Liver (tissue), 3 donors: Measurements from ENCODE around the gene MUL1.

ENCODE experiments used
- ATF3 ChIP-seq: IDR thresholded peaks from 2 replicates; pipeline ENCODE4 v1.6.1; 2016; ENCODE audit warnings: antibody characterized with exemption
- CTCF ChIP-seq: fragments of 150-350 bp; IDR thresholded peaks from 2 replicates; pipeline ENCODE4 v1.5.1; 2017; ENCODE audit warnings: improper control_type of control experiment, low read depth, low read length; ENCODE audit not compliant: missing input control
- EGR1 ChIP-seq, 2 donors: IDR thresholded peaks; 2 replicates each; pipeline ENCODE4 v1.6.1; 2016 to 2018; ENCODE audit warnings: antibody characterized with exemption in 2 of 2, low read depth in 2 of 2
- FOXA1 ChIP-seq: IDR thresholded peaks from 2 replicates; pipeline ENCODE4 v1.6.1; 2016; ENCODE audit warnings: antibody characterized with exemption
- GABPA ChIP-seq, 2 donors: IDR thresholded peaks in 1 of 2; conservative IDR thresholded peaks in 1 of 2; 2 replicates each; pipeline ENCODE4 v1.6.1; 2016; ENCODE audit warnings: antibody characterized with exemption in 2 of 2, mild to moderate bottlenecking in 1 of 2, moderate library complexity in 1 of 2
- HNF4A ChIP-seq, 2 donors: conservative IDR thresholded peaks; 2 replicates each; pipeline ENCODE4 v1.6.1; 2016; ENCODE audit warnings: antibody characterized with exemption in 2 of 2, mild to moderate bottlenecking in 2 of 2
- JUND ChIP-seq, 2 donors: IDR thresholded peaks; 2 replicates each; pipeline ENCODE4 v1.6.1; 2016; ENCODE audit warnings: antibody characterized with exemption in 2 of 2
- NR2F2 ChIP-seq: IDR thresholded peaks from 2 replicates; pipeline ENCODE4 v1.6.1; 2016; ENCODE audit warnings: antibody characterized with exemption
- RAD21 ChIP-seq, 2 donors: IDR thresholded peaks; 2 replicates each; pipeline ENCODE4 v1.6.1; 2016; ENCODE audit warnings: antibody characterized with exemption in 2 of 2, mild to moderate bottlenecking in 2 of 2
- REST ChIP-seq: IDR thresholded peaks from 2 replicates; pipeline ENCODE4 v1.6.1; 2016; ENCODE audit warnings: antibody characterized with exemption, mild to moderate bottlenecking
- YY1 ChIP-seq: IDR thresholded peaks from 2 replicates; pipeline ENCODE4 v1.6.1; 2016; ENCODE audit warnings: antibody characterized with exemption, mild to moderate bottlenecking
- TF ChIP-seq, protein P1 (sequence below): IDR thresholded peaks from 2 replicates; pipeline ENCODE4 v1.6.1; 2016; ENCODE audit warnings: antibody characterized with exemption
- donor health status: healthy.
- donor health status: healthy.

GRCh38 chr1:20472121-20472520 is 35.8 kb downstream of the MUL1 start:
- TF ChIP-seq CTCF: no peak
- no peak for TF ChIP-seq ATF3
- TF ChIP-seq YY1: no peak
- no peak for TF ChIP-seq HNF4A (conservative IDR thresholded peaks at IDR 0.05)
- no peak for TF ChIP-seq NR2F2
- no peak for TF ChIP-seq REST
- no peak for TF ChIP-seq EGR1 (IDR thresholded peaks at IDR 0.05; ENCODE audit: low read depth in 2 of 2)
- no peak for TF ChIP-seq RAD21 (IDR thresholded peaks at IDR 0.05)
- TF ChIP-seq, protein P1, sequence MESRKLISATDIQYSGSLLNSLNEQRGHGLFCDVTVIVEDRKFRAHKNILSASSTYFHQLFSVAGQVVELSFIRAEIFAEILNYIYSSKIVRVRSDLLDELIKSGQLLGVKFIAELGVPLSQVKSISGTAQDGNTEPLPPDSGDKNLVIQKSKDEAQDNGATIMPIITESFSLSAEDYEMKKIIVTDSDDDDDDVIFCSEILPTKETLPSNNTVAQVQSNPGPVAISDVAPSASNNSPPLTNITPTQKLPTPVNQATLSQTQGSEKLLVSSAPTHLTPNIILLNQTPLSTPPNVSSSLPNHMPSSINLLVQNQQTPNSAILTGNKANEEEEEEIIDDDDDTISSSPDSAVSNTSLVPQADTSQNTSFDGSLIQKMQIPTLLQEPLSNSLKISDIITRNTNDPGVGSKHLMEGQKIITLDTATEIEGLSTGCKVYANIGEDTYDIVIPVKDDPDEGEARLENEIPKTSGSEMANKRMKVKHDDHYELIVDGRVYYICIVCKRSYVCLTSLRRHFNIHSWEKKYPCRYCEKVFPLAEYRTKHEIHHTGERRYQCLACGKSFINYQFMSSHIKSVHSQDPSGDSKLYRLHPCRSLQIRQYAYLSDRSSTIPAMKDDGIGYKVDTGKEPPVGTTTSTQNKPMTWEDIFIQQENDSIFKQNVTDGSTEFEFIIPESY: no peak
- TF ChIP-seq JUND (IDR thresholded peaks at IDR 0.05): no peak
- no peak for TF ChIP-seq FOXA1
- no peak for TF ChIP-seq GABPA (IDR thresholded peaks at IDR 0.05 in 1 of 2, conservative IDR thresholded peaks at IDR 0.05 in 1 of 2)
